TTC549 (cell line): Measurements from ENCODE around the gene ANKRD44.

Experiments
- FAIRE-seq: peaks from 2 replicates; lab custom pipeline; 2012; peaks lifted over from hg19 to GRCh38; lab: Jason Lieb, UNC

Gene ANKRD44

GRCh38 chr2:197236816-197237215, 73.8 kb downstream of the ANKRD44 start:
- FAIRE-seq = no peak

- no peak for FAIRE-seq
These were observed 74.4 kb downstream of the ANKRD44 start for GRCh38 chr2:197236159-197236558.

GRCh38 chr2:197235711-197236110, 74.9 kb downstream of the ANKRD44 start:
- FAIRE-seq = no peak

DNA sequence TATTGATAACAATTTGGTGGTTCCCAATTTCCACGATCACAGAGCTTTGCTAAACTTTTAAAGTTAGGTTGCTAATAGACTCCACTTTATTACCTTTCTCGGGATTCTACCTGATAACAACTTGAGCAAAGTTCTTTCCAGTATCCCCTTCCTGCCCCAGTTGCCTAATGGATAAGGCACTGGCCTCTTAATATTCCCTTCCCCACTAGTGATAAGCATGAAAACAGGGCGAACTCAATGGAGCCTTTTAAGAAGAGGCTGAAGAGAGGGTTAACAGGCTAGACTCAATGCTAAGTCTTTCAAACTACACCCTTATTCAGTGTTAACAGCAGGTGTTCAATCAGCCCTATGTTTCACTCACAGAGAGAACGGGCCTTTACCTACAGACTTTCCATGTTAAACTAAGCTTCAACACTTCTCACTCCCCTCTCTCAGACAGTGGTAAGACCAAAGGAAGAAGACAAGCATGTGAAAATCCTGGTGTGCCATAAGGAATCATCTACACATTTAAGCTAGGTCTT, 75.8 kb downstream of the ANKRD44 start:
- FAIRE-seq = no peak

DNA sequence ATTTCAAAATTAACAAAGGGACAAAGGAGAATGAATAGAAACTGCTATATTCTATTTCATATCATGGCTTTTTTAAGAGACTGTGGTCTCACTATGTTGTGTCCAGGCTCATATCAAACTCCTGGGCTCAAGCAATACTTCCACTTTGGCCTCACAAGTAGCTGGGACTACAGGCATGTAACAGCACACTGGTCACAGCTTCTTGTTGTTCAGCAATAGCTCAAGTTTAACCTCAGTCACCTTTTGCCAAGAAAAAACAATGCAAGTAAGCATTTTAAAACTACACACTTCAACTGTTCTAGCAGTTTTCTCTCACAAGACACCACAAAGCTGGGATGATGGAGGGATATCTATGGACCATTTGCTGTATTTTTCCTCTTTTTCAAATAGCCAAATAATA, 77.1 kb downstream of the ANKRD44 start:
- no peak for FAIRE-seq

DNA sequence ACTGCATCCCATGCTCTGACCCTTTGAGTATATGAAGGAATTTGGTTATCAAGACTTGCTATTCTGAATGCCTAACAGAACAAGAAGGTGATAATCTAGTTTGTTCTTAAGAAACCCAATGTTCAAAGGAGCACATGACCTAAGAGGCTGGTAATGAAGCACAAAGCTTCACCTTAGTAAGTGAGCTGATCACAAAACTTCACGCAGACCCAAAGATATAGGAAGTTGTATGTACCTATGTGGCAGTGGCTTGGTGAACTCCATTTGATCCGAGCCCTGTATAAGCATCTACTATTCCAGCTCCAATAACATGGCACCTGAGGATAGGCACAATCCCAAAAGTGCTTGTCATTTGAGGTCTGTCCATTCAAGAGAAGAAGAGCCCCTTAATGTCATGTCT, 78.6 kb downstream of the ANKRD44 start:
- FAIRE-seq = no peak

DNA sequence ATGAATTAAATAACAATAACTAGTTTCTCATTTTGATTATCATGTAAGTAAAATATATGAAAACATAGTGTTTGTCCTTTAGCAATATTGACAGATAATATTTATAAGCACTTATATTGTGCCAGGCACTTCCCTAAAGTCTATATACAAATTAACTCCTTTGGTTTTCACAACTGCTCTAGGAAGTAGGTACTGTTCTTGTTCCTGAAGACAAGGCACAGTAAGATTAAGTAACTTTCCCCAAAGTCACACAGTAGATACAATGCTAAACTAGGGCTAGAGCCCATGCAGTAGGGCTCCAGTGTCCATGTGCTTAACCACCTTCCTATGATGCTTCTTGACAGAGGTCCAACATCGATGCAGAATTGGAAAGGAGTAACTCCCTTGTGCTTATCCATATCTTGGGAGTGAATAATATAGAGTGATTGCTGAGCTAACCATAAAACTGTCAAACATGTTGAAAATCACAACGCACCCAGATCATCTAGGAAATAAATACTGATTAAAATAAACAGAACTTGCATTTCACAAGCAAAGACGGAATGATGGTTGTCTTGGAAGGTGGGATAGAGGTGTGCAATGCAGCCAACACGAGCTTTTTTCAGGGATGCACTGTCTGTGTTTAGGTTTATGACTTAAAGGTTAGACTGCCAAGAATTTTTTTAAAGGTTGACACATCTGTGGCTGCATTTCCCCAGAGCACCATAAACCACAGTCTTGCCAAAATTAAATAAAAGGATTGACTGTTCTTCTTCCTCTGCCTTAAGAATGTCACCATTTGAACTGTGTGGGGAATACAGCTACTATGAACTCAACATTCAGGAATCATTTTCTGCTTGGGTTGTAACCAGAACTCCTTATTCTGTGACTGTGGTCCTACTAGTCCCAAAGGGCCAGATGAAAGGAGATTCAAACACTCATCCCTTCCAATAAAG, 80.8 kb downstream of the ANKRD44 start:
- FAIRE-seq = no peak

DNA sequence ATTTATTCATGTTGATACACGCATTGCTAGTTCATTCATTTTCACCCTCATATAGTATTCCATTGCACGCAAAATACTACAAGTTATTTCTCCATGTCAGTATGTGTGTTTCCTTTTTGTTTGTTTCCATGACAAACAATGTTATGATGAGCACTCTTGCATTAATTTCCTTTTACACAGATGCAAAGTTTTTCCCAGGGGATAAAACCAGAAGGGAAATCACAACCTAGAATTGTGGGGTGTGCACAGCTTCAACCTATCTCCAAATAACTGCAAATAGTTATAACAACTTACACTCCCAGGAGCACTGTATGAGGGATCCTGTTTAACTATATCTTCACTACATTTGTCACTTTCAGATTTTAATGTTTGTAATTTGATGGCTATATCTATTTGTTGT, 87.1 kb downstream of the ANKRD44 start:
- no peak for FAIRE-seq

GRCh38 chr2:197219636-197220035, 90.9 kb downstream of the ANKRD44 start:
- FAIRE-seq = no peak

GRCh38 chr2:197217541-197217940, 93.0 kb downstream of the ANKRD44 start:
- FAIRE-seq = no peak

DNA sequence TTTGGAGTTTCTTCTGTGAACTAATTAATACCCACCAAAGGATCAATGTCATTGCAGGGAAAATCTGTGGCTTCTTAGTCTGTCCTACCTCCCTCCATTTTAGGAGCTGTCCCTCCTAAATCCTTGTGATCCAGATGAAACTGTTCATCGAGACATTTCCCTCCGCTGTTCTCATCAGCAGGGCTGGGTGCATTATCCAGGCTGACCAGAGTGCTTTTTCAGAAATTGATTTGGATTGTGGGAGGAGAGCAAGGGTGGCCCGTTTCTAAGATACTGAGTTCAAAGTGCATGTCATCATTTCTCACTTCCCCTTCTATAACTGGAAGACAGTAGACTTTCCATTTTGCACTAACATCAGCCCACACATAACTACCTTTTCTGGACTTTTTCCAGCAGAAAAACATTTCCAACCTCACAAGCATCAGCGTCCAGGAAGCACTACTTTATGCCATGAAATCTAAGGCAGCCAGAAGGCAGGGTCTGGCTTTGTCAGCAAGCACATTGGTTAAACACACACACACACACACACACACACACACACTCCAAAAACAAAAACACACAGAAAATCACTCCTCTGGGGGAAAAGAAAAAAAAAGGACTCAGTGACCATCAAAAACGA, 94.1 kb downstream of the ANKRD44 start:
- FAIRE-seq = no peak

DNA sequence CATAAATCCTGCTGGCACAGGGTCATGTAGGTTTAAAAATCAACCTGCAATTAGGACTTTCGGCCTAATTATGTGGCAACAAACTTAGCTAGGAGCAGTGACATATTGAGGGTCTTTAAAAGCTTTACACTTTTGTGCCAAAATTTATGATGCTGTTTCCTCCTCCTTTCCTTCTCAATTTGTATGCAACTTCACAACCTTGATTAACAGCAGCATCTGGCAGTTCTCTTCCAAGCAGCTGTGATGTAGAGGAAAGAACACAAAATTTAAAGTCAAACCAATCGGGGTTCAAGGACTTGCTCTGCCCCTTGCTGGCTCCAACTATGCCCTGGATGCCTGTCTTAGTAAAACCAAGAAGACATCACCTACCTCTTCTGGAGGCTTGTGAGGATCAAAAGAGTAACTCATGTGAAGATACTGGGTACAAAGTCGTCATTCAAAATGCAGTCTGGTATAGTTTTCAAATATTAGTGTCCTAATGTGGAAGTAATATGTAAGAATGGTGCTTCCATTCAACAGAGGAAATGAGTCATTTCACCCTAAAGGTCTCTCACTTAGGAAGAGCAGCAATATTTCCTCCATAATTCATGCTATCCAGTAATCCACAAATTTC, 94.7 kb downstream of the ANKRD44 start:
- FAIRE-seq = no peak

- no peak for FAIRE-seq
These were observed 98.0 kb downstream of the ANKRD44 start for GRCh38 chr2:197212344-197213262.

- FAIRE-seq = no peak
These were observed 98.7 kb downstream of the ANKRD44 start for GRCh38 chr2:197211881-197212342.

- no peak for FAIRE-seq
These were observed 100.2 kb downstream of the ANKRD44 start for GRCh38 chr2:197210430-197210829.

DNA sequence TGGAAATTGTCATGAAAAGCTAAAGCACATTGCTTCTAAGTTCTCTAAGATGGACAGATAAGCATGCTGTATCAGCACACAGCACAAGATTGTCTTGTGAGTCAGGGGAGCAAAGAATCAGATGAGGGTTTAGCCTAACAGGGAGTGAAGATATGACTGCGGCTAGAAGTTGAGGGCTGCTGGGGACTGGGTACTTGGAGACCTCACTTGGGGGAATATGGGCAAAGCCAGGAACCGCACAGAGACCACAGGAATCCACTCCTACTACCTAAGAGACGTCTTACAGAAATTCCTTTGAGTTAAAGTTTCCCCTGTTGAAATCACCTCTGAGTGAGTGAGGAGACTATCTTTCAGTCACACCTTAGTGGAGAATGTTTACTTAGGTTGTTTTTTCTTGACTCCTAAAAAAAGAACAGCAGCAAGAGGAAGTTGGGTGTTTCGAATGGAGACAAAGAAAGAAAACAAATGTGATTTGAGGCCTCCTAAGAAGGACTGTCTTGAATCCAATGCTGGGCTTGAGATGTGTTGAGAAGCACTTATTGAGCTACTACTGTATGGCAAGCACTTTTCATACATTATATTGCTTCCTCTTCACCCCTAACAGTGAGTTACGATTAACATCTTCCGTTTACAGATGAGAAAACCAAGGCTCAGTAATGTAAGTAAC, 100.7 kb downstream of the ANKRD44 start:
- no peak for FAIRE-seq

- no peak for FAIRE-seq
These were observed 101.3 kb downstream of the ANKRD44 start for GRCh38 chr2:197209246-197209645.

DNA sequence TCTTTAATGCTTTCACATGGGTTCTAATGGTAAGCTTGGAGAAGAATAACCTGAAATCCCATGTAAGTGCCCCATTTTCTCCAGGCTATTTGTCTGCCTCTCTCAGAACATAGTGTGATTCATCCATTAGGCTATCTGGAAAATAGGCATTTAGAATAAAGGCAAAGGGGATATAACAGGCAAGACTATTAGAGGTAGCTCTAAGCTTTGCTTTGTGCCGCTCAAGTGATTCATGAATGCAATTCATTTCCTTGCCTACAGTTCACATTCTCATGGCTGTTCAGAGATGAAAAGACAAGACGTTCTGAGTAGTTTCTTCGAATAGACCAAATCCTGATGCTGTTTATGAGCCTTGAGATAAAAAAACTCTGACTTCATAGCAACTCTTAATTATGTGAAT, 101.7 kb downstream of the ANKRD44 start:
- FAIRE-seq = no peak

GRCh38 chr2:197208024-197208423, 102.6 kb downstream of the ANKRD44 start:
- FAIRE-seq = no peak

DNA sequence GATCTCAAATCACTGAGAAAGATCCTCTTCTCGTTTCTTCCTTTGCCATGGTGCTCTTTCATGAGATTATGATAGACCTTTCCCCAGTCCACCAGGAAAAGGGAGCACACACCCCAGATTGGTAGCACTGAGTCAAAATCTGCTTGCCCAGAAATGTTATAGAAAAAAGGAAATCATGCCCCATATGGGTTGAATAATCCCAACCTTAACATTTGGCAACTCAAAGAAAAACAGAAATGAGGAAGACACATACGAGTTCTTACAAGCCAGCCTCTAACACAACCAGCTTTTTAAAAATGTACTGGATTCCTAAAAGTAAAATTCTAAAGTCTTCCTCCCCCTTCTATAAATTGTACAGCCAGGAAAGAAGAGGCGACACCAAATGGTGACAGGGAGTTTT, 103.0 kb downstream of the ANKRD44 start:
- FAIRE-seq = no peak

- FAIRE-seq = no peak
These were observed 103.5 kb downstream of the ANKRD44 start for GRCh38 chr2:197207106-197207505.
